NB4 (cell line): ENCODE results near the gene SPSB1.

ENCODE experiments used
- POLR2A ChIP-seq: IDR thresholded peaks from 2 replicates; pipeline ENCODE4 v1.6.1; 2011; ENCODE audit warnings: mild to moderate bottlenecking; ENCODE audit not compliant: insufficient read length; ENCODE audit errors: extremely low read depth
- TF ChIP-seq, protein P1 (sequence below): IDR thresholded peaks from one replicate; pipeline ENCODE4 v1.5.1; 2012; ENCODE audit warnings: low read depth, low read length

DNA sequence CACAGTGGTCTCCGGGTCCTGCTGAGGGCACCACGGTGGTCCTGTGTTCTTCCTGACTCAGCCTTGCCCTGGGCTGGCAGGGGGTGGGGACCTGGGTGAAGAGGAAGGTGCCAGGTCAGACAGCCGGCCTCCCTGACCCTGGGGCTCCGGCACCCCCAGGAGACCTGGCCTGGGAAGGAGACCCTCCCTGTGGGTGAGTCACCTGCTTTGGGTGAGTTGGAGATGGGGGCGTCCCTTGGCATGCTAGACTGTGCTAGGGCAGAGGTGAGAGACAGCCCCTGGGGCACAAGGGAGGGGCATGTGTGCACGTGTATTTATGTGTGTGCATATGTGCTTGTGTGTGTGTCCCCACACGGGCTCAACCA is 23.4 kb downstream of the SPSB1 start:
- TF ChIP-seq, protein P1, sequence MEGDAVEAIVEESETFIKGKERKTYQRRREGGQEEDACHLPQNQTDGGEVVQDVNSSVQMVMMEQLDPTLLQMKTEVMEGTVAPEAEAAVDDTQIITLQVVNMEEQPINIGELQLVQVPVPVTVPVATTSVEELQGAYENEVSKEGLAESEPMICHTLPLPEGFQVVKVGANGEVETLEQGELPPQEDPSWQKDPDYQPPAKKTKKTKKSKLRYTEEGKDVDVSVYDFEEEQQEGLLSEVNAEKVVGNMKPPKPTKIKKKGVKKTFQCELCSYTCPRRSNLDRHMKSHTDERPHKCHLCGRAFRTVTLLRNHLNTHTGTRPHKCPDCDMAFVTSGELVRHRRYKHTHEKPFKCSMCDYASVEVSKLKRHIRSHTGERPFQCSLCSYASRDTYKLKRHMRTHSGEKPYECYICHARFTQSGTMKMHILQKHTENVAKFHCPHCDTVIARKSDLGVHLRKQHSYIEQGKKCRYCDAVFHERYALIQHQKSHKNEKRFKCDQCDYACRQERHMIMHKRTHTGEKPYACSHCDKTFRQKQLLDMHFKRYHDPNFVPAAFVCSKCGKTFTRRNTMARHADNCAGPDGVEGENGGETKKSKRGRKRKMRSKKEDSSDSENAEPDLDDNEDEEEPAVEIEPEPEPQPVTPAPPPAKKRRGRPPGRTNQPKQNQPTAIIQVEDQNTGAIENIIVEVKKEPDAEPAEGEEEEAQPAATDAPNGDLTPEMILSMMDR: no peak
- no peak for TF ChIP-seq POLR2A
